ENCODE results near the gene DNAAF9. TPM values are rescaled to one million over a fixed set of nuclear protein-coding genes. Genes with fewer than 3 reads are reported as not detected.

The DNAAF9 gene
- total RNA-seq, 1 experiment from 2014 or later: 8.1 TPM

DNA sequence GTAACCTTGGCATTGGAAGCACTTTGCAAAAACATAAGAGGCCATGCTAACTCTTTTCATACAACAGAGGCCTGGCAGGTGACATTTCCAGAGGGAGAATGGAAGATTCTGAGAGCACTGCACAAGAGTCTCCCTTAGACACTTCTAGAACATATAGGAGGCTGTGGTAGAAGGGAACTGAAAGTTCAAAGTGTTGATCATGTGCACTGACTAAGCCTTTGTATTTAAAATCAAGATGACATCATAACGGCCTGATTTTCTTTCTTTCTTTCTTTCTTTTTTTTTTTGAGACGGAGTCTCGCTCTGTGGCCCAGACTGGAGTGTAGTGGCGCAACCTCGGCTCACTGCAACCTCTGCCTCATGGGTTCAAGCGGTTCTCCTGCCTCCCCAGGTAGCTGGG lies 26.8 kb upstream of the DNAAF9 start:
- POLR2A ChIA-PET (ENCODE audit: low non-redundant PET): no interaction called here
- intact Hi-C loops (cut with micrococcal nuclease; ENCODE audit: unreplicated experiment): no loop called here
- Histone ChIP-seq H3K9me3 (ENCODE audit: low read depth, low read length, poor library complexity, severe bottlenecking) (no peaks in the 10 kb centered on the region), H3K4me1 (ENCODE audit: insufficient read depth, low read length, poor library complexity, severe bottlenecking) (no peaks in the 10 kb centered on the region), H3K27ac (ENCODE audit: low read depth, low read length, poor library complexity, severe bottlenecking) (no peak overlapping the region), H3K27me3 (replicated peaks; ENCODE audit: insufficient read depth, low read depth, low read length, poor library complexity) (no peaks in the 10 kb centered on the region), H3K4me3 (ENCODE audit: low read depth, low read length, poor library complexity, severe bottlenecking) (no peak overlapping the region), H3K36me3 (ENCODE audit: insufficient read depth, low read length, poor library complexity, severe bottlenecking) (no peaks in the 10 kb centered on the region)
- CTCF ChIA-PET: no interaction called here
- DNase-seq (ENCODE audit: low spot score): no peak
- TF ChIP-seq EZH2 (IDR thresholded peaks at IDR 0.05; ENCODE audit: borderline replicate concordance, low read depth, low read length, poor library complexity, severe bottlenecking): no peak
- TF ChIP-seq, protein P1, sequence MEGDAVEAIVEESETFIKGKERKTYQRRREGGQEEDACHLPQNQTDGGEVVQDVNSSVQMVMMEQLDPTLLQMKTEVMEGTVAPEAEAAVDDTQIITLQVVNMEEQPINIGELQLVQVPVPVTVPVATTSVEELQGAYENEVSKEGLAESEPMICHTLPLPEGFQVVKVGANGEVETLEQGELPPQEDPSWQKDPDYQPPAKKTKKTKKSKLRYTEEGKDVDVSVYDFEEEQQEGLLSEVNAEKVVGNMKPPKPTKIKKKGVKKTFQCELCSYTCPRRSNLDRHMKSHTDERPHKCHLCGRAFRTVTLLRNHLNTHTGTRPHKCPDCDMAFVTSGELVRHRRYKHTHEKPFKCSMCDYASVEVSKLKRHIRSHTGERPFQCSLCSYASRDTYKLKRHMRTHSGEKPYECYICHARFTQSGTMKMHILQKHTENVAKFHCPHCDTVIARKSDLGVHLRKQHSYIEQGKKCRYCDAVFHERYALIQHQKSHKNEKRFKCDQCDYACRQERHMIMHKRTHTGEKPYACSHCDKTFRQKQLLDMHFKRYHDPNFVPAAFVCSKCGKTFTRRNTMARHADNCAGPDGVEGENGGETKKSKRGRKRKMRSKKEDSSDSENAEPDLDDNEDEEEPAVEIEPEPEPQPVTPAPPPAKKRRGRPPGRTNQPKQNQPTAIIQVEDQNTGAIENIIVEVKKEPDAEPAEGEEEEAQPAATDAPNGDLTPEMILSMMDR (conservative IDR thresholded peaks at IDR 0.05; ENCODE audit: low read depth, low read length): no peak
- BruUV-seq (replicated peaks): no TSS peak

DNA sequence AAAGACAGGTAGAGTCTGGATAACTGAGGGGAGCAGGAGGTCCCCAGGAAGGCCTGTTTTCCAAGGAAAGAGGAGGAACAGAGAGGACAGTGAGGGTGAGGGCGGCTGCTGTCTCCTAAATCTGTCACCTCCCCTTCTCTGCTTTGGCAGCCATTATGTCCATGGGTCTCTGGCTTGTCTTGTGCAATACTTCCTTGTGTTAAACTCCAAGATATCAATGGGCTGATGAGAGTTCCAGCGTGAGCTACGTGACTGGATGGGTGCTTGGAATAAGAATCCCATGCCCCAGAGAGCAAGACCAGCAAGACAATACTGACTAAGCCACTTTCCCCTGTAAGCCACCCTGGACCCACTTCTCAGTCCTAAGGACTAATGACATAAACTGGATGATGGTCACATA lies 26.3 kb upstream of the DNAAF9 start:
- Histone ChIP-seq H3K27me3 (replicated peaks; ENCODE audit: insufficient read depth, low read depth, low read length, poor library complexity) (no peaks in the 10 kb centered on the region), H3K36me3 (ENCODE audit: insufficient read depth, low read length, poor library complexity, severe bottlenecking) (no peaks in the 10 kb centered on the region), H3K9me3 (ENCODE audit: low read depth, low read length, poor library complexity, severe bottlenecking) (no peaks in the 10 kb centered on the region), H3K4me1 (ENCODE audit: insufficient read depth, low read length, poor library complexity, severe bottlenecking) (no peaks in the 10 kb centered on the region), H3K27ac (ENCODE audit: low read depth, low read length, poor library complexity, severe bottlenecking) (no peak overlapping the region), H3K4me3 (ENCODE audit: low read depth, low read length, poor library complexity, severe bottlenecking) (no peak overlapping the region)
- intact Hi-C loops (cut with micrococcal nuclease; ENCODE audit: unreplicated experiment): no loop called here
- no TSS peak for BruUV-seq (replicated peaks)
- ChIA-PET POLR2A (ENCODE audit: low non-redundant PET) (no interaction called here), CTCF (no interaction called here)
- TF ChIP-seq, protein P1 (conservative IDR thresholded peaks at IDR 0.05; ENCODE audit: low read depth, low read length): no peak
- TF ChIP-seq EZH2 (IDR thresholded peaks at IDR 0.05; ENCODE audit: borderline replicate concordance, low read depth, low read length, poor library complexity, severe bottlenecking): no peak
- no peak for DNase-seq (ENCODE audit: low spot score)

DNA sequence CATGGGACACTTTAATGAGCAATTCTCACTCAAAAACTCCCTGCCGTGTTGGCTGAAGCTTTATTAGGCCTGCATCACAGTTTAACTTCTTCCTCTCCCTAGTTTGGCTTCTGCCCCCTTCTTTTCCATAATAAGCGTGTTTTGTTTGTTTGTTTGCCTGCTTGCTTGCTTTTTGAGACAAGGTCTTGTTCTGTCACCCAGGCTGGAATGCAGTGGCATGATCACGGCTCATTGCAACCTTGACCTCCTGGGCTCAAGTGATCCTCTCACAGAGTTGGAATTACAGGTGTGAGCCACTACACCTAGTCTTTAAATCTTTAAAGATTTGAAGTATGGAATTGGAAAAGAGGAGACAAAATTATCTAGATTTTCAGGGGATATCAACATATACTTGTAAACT lies 25.4 kb upstream of the DNAAF9 start:
- Histone ChIP-seq H3K4me3 (ENCODE audit: low read depth, low read length, poor library complexity, severe bottlenecking) (no peak overlapping the region), H3K27ac (ENCODE audit: low read depth, low read length, poor library complexity, severe bottlenecking) (no peak overlapping the region), H3K27me3 (replicated peaks; ENCODE audit: insufficient read depth, low read depth, low read length, poor library complexity) (no peaks in the 10 kb centered on the region), H3K4me1 (ENCODE audit: insufficient read depth, low read length, poor library complexity, severe bottlenecking) (no peaks in the 10 kb centered on the region), H3K9me3 (ENCODE audit: low read depth, low read length, poor library complexity, severe bottlenecking) (no peaks in the 10 kb centered on the region), H3K36me3 (ENCODE audit: insufficient read depth, low read length, poor library complexity, severe bottlenecking) (no peaks in the 10 kb centered on the region)
- ChIA-PET CTCF (no interaction called here), POLR2A (ENCODE audit: low non-redundant PET) (no interaction called here)
- TF ChIP-seq, protein P1 (conservative IDR thresholded peaks at IDR 0.05; ENCODE audit: low read depth, low read length): no peak
- no peak for TF ChIP-seq EZH2 (IDR thresholded peaks at IDR 0.05; ENCODE audit: borderline replicate concordance, low read depth, low read length, poor library complexity, severe bottlenecking)
- DNase-seq (ENCODE audit: low spot score): no peak
- BruUV-seq (replicated peaks): no TSS peak
- intact Hi-C loops (cut with micrococcal nuclease; ENCODE audit: unreplicated experiment): no loop called here

All from A673 (cell line).